ENCODE data around the gene SAA2.
"Not testable (repeated sequence)": the region's sequence is repeated elsewhere in the genome, so short reads cannot be mapped to it uniquely, and the experiment has no call there.

The SAA2 gene

GRCh38 chr11:18264035-18264434, 15.6 kb upstream of the SAA2 start:
- no peak overlapping the region for H3K27ac Mint-ChIP-seq
- peaks cover 5% of the 10 kb centered on the region for H3K27me3 Mint-ChIP-seq (ENCODE audit: low read depth)
- no peaks in the 10 kb centered on the region for H3K36me3 Mint-ChIP-seq (ENCODE audit: low read depth)
- H3K9me3 Mint-ChIP-seq: no peaks in the 10 kb centered on the region
- no peak overlapping the region for H3K4me3 Mint-ChIP-seq
- H3K4me1 Mint-ChIP-seq (ENCODE audit: low read depth): peaks cover 7% of the 10 kb centered on the region

GRCh38 chr11:18262681-18263350, 14.3 kb upstream of the SAA2 start:
- H3K9me3 Mint-ChIP-seq; H3K4me1 Mint-ChIP-seq (ENCODE audit: low read depth); H3K4me3 Mint-ChIP-seq; H3K36me3 Mint-ChIP-seq (ENCODE audit: low read depth); H3K27ac Mint-ChIP-seq: not testable (repeated sequence)
- H3K27me3 Mint-ChIP-seq (ENCODE audit: low read depth): peaks cover 10% of the 10 kb centered on the region

- H3K9me3 Mint-ChIP-seq: no peaks in the 10 kb centered on the region
- H3K4me1 Mint-ChIP-seq (ENCODE audit: low read depth): peaks cover 7% of the 10 kb centered on the region
- peaks cover 14% of the 10 kb centered on the region for H3K27me3 Mint-ChIP-seq (ENCODE audit: low read depth)
- no peak overlapping the region for H3K27ac Mint-ChIP-seq
- H3K4me3 Mint-ChIP-seq: no peak overlapping the region
- H3K36me3 Mint-ChIP-seq (ENCODE audit: low read depth): no peaks in the 10 kb centered on the region
These were observed 13.3 kb upstream of the SAA2 start for GRCh38 chr11:18261721-18262120.

GRCh38 chr11:18259259-18259658, 10.8 kb upstream of the SAA2 start:
- peaks cover 30% of the 10 kb centered on the region for H3K27me3 Mint-ChIP-seq (ENCODE audit: low read depth)
- H3K36me3 Mint-ChIP-seq (ENCODE audit: low read depth): no peaks in the 10 kb centered on the region

GRCh38 chr11:18254781-18255361, 6.4 kb upstream of the SAA2 start:
- H3K9me3 Mint-ChIP-seq: no peaks in the 10 kb centered on the region
- peaks cover 7% of the 10 kb centered on the region for H3K4me1 Mint-ChIP-seq (ENCODE audit: low read depth)
- H3K27me3 Mint-ChIP-seq (ENCODE audit: low read depth): peaks cover 31% of the 10 kb centered on the region
- H3K27ac Mint-ChIP-seq: no peak overlapping the region
- no peaks in the 10 kb centered on the region for H3K36me3 Mint-ChIP-seq (ENCODE audit: low read depth)
- no peak overlapping the region for H3K4me3 Mint-ChIP-seq

More at GRCh38 chr11:18259259-18259658, 10.8 kb upstream of the SAA2 start:
- Mint-ChIP-seq H3K9me3 (no peaks in the 10 kb centered on the region), H3K4me1 (ENCODE audit: low read depth) (peaks cover 10% of the 10 kb centered on the region), H3K27ac (no peak overlapping the region), H3K4me3 (no peak overlapping the region)

GRCh38 chr11:18253778-18254338, 5.4 kb upstream of the SAA2 start:
- no peaks in the 10 kb centered on the region for H3K9me3 Mint-ChIP-seq
- H3K27me3 Mint-ChIP-seq (ENCODE audit: low read depth): peaks cover 24% of the 10 kb centered on the region
- peaks cover 7% of the 10 kb centered on the region for H3K4me1 Mint-ChIP-seq (ENCODE audit: low read depth)
- no peak overlapping the region for H3K27ac Mint-ChIP-seq
- H3K4me3 Mint-ChIP-seq: no peak overlapping the region
- no peaks in the 10 kb centered on the region for H3K36me3 Mint-ChIP-seq (ENCODE audit: low read depth)

- Mint-ChIP-seq H3K4me1 (ENCODE audit: low read depth) (peaks cover 12% of the 10 kb centered on the region), H3K36me3 (ENCODE audit: low read depth) (no peaks in the 10 kb centered on the region), H3K27ac (no peak overlapping the region), H3K4me3 (no peak overlapping the region), H3K9me3 (no peaks in the 10 kb centered on the region), H3K27me3 (ENCODE audit: low read depth) (peaks cover 23% of the 10 kb centered on the region)
These were observed 4.8 kb upstream of the SAA2 start for GRCh38 chr11:18253233-18253632.

- Mint-ChIP-seq H3K4me1 (ENCODE audit: low read depth) (peaks cover 32% of the 10 kb centered on the region), H3K27me3 (ENCODE audit: low read depth) (peaks cover 14% of the 10 kb centered on the region), H3K27ac (peak overlapping the region; percentile 75), H3K4me3 (peak overlapping the region; percentile 18)
- H3K36me3 Mint-ChIP-seq (ENCODE audit: low read depth); H3K9me3 Mint-ChIP-seq: not testable (repeated sequence)
These were observed 1.3 kb downstream of the SAA2 start for GRCh38 chr11:18247191-18247581.

- not testable (repeated sequence) for H3K9me3 Mint-ChIP-seq; H3K36me3 Mint-ChIP-seq (ENCODE audit: low read depth)
- Mint-ChIP-seq H3K4me3 (peak overlapping the region; percentile 71), H3K4me1 (ENCODE audit: low read depth) (peaks cover 32% of the 10 kb centered on the region), H3K27me3 (ENCODE audit: low read depth) (peaks cover 17% of the 10 kb centered on the region), H3K27ac (peak overlapping the region; percentile 89)
These were observed 1.9 kb downstream of the SAA2 start for GRCh38 chr11:18246379-18247190.

- Mint-ChIP-seq H3K9me3 (no peaks in the 10 kb centered on the region), H3K27ac (no peak overlapping the region), H3K4me1 (ENCODE audit: low read depth) (peaks cover 32% of the 10 kb centered on the region), H3K36me3 (ENCODE audit: low read depth) (no peaks in the 10 kb centered on the region), H3K27me3 (ENCODE audit: low read depth) (peaks cover 29% of the 10 kb centered on the region), H3K4me3 (no peak overlapping the region)
These were observed 3.1 kb downstream of the SAA2 start for GRCh38 chr11:18245396-18245795.

- H3K27ac Mint-ChIP-seq: peak overlapping the region; percentile 53
- no peaks in the 10 kb centered on the region for H3K36me3 Mint-ChIP-seq (ENCODE audit: low read depth)
- no peaks in the 10 kb centered on the region for H3K9me3 Mint-ChIP-seq
- H3K4me1 Mint-ChIP-seq (ENCODE audit: low read depth): peaks cover 32% of the 10 kb centered on the region
- no peak overlapping the region for H3K4me3 Mint-ChIP-seq
- peaks cover 42% of the 10 kb centered on the region for H3K27me3 Mint-ChIP-seq (ENCODE audit: low read depth)
These were observed 4.6 kb downstream of the SAA2 start for GRCh38 chr11:18243783-18244362.

GRCh38 chr11:18239655-18240054, 8.8 kb downstream of the SAA2 start:
- Mint-ChIP-seq H3K27me3 (ENCODE audit: low read depth) (peaks cover 81% of the 10 kb centered on the region), H3K27ac (no peak overlapping the region), H3K9me3 (no peaks in the 10 kb centered on the region), H3K36me3 (ENCODE audit: low read depth) (no peaks in the 10 kb centered on the region), H3K4me1 (ENCODE audit: low read depth) (peaks cover 10% of the 10 kb centered on the region), H3K4me3 (no peak overlapping the region)

GRCh38 chr11:18236664-18237356, 11.7 kb downstream of the SAA2 start, which contains the start of gene SAA4:
SAA4 (minus strand) TSS chr11:18236802; CDS start chr11:18235926, 876 bp downstream.
- H3K4me3 Mint-ChIP-seq: no peak within 1 kb of the TSS
- no peaks in the 10 kb centered on the region for H3K36me3 Mint-ChIP-seq (ENCODE audit: low read depth)
- peaks cover 84% of the 10 kb centered on the region for H3K27me3 Mint-ChIP-seq (ENCODE audit: low read depth)
- no peak within 1 kb of the TSS for H3K27ac Mint-ChIP-seq
- no peaks in the 10 kb centered on the region for H3K4me1 Mint-ChIP-seq (ENCODE audit: low read depth)
- H3K9me3 Mint-ChIP-seq: no peaks in the 10 kb centered on the region

Data from T-helper 1 cell treated with Interleukin-12 subunit alpha and Interleukin-12 subunit beta and Interleukin-4 antibody, amounts not matched to agents 30 μg/mL and 1 μg/mL, for 36 hours (primary cell).